NB4 (cell line): Measurements from ENCODE around the gene ZNF407.

ENCODE experiments used
- POLR2A ChIP-seq: IDR thresholded peaks from 2 replicates; pipeline ENCODE4 v1.6.1; 2011; ENCODE audit warnings: mild to moderate bottlenecking; ENCODE audit not compliant: insufficient read length; ENCODE audit errors: extremely low read depth
- TF ChIP-seq, protein P1 (sequence below): IDR thresholded peaks from one replicate; pipeline ENCODE4 v1.5.1; 2012; ENCODE audit warnings: low read depth, low read length
- TF ChIP-seq, protein P2 (sequence below): IDR thresholded peaks from 2 replicates; pipeline ENCODE4 v1.6.1; 2011; ENCODE audit warnings: low read depth, low read length

DNA sequence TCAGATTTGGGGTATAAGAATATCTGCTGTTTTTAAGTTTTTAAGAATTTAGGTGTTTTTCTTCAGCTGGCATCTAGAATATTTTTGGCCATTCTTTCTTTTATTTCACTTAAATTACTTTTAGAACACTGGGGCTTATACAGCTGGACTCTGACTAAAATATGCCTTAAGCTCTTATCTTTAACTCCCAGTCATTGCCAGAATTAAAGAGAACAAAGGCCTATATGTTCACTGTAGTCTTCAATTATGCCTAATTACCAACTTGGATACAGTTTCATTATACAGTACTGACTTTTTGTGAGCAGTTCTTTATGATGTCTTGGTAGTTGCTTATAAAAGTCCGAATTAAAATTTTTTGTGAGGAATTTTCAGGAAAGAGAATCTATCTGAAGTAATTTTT, 192.8 kb downstream of the ZNF407 start:
- TF ChIP-seq, protein P1, sequence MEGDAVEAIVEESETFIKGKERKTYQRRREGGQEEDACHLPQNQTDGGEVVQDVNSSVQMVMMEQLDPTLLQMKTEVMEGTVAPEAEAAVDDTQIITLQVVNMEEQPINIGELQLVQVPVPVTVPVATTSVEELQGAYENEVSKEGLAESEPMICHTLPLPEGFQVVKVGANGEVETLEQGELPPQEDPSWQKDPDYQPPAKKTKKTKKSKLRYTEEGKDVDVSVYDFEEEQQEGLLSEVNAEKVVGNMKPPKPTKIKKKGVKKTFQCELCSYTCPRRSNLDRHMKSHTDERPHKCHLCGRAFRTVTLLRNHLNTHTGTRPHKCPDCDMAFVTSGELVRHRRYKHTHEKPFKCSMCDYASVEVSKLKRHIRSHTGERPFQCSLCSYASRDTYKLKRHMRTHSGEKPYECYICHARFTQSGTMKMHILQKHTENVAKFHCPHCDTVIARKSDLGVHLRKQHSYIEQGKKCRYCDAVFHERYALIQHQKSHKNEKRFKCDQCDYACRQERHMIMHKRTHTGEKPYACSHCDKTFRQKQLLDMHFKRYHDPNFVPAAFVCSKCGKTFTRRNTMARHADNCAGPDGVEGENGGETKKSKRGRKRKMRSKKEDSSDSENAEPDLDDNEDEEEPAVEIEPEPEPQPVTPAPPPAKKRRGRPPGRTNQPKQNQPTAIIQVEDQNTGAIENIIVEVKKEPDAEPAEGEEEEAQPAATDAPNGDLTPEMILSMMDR, result no peak
- TF ChIP-seq POLR2A, result no peak
- TF ChIP-seq, protein P2, sequence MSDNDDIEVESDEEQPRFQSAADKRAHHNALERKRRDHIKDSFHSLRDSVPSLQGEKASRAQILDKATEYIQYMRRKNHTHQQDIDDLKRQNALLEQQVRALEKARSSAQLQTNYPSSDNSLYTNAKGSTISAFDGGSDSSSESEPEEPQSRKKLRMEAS, result no peak
